ENCODE results near the gene CRYBG2. TPM values are rescaled to one million over a fixed set of nuclear protein-coding genes. Genes with fewer than 3 reads are reported as not detected.

CRYBG2 gene
- total and polyA plus RNA-seq, 2 donors = 0.76 to 7.3 TPM

Other genes with a start within 250 kb of the CRYBG2 start
- gene PDIK1L, start 242.3 kb downstream of the CRYBG2 start, total RNA-seq = 11.9 TPM
- 6.1 TPM for gene PDIK1L, start 242.3 kb downstream of the CRYBG2 start, polyA plus RNA-seq
- gene FAM110D, start 195.1 kb downstream of the CRYBG2 start, total RNA-seq = 0.38 TPM
- 2.4 TPM for gene FAM110D, start 195.1 kb downstream of the CRYBG2 start, polyA plus RNA-seq
- not detected for gene C1orf232, start 185.2 kb downstream of the CRYBG2 start, total RNA-seq
- gene C1orf232, start 185.2 kb downstream of the CRYBG2 start, polyA plus RNA-seq = not detected
- 17.4 TPM for gene ZNF593, start 184.2 kb downstream of the CRYBG2 start, total RNA-seq
- 79.0 TPM for gene ZNF593, start 184.2 kb downstream of the CRYBG2 start, polyA plus RNA-seq
- not detected for gene ZNF593OS, start 182.3 kb downstream of the CRYBG2 start, total RNA-seq
- gene ZNF593OS, start 182.3 kb downstream of the CRYBG2 start, polyA plus RNA-seq = 0.87 TPM
- gene CNKSR1, start 176.6 kb downstream of the CRYBG2 start, total RNA-seq = 1.1 TPM
- gene CNKSR1, start 176.6 kb downstream of the CRYBG2 start, polyA plus RNA-seq = 9.5 TPM
- gene CATSPER4, start 163.5 kb downstream of the CRYBG2 start, total RNA-seq = not detected
- 0.07 TPM for gene CATSPER4, start 163.5 kb downstream of the CRYBG2 start, polyA plus RNA-seq
- 18.7 TPM for gene CEP85, start 119.9 kb downstream of the CRYBG2 start, total RNA-seq
- gene CEP85, start 119.9 kb downstream of the CRYBG2 start, polyA plus RNA-seq = 9.7 TPM
- 43.3 TPM for gene SH3BGRL3, start 74.0 kb downstream of the CRYBG2 start, total RNA-seq
- gene SH3BGRL3, start 74.0 kb downstream of the CRYBG2 start, polyA plus RNA-seq = 261 TPM
- 12.7 TPM for gene UBXN11, start 47.5 kb downstream of the CRYBG2 start, total RNA-seq
- 42.7 TPM for gene UBXN11, start 47.5 kb downstream of the CRYBG2 start, polyA plus RNA-seq
- gene CD52, start 36.2 kb downstream of the CRYBG2 start, total RNA-seq = 1,020 TPM
- 1,113 TPM for gene CD52, start 36.2 kb downstream of the CRYBG2 start, polyA plus RNA-seq
- gene ZNF683, start 18.6 kb upstream of the CRYBG2 start, total RNA-seq = 0.57 TPM
- 2.1 TPM for gene ZNF683, start 18.6 kb upstream of the CRYBG2 start, polyA plus RNA-seq
- under 0.01 TPM for gene LIN28A, start 56.7 kb upstream of the CRYBG2 start, total RNA-seq
- gene LIN28A, start 56.7 kb upstream of the CRYBG2 start, polyA plus RNA-seq = 0.05 TPM
- gene DHDDS, start 78.2 kb upstream of the CRYBG2 start, total RNA-seq = 20.3 TPM
- gene DHDDS, start 78.2 kb upstream of the CRYBG2 start, polyA plus RNA-seq = 18.4 TPM
- gene HMGN2, start 118.3 kb upstream of the CRYBG2 start, total RNA-seq = 1,167 TPM
- 1,143 TPM for gene HMGN2, start 118.3 kb upstream of the CRYBG2 start, polyA plus RNA-seq
- gene RPS6KA1, start 175.6 kb upstream of the CRYBG2 start, total RNA-seq = 36.8 TPM
- 30.4 TPM for gene RPS6KA1, start 175.6 kb upstream of the CRYBG2 start, polyA plus RNA-seq